Endodermal cell (in vitro differentiated cells): ENCODE measurements around the gene RHBG. TPM values are rescaled to one million over a fixed set of nuclear protein-coding genes. Genes with fewer than 3 reads are reported as not detected.

ENCODE experiments used
- DNase-seq: peaks from one replicate; pipeline ENCODE4 v3.0.0-alpha.2; 2017
- H3K27ac ChIP-seq: 2 replicates; pipeline ENCODE4 v1.5.1; 2013; ENCODE audit warnings: mild to moderate bottlenecking, low read depth, low read length, moderate library complexity
- H3K27me3 ChIP-seq: 2 replicates; pipeline ENCODE4 v1.6.1; 2013; ENCODE audit warnings: mild to moderate bottlenecking, low read length, moderate library complexity; ENCODE audit not compliant: insufficient read depth, control insufficient read depth, poor library complexity, severe bottlenecking
- H3K36me3 ChIP-seq: 2 replicates; pipeline ENCODE4 v1.7.0; 2013; ENCODE audit warnings: mild to moderate bottlenecking, low read length, moderate library complexity; ENCODE audit not compliant: control insufficient read depth, insufficient read depth
- H3K4me1 ChIP-seq: one replicate; pipeline ENCODE4 v1.7.0; 2013; ENCODE audit warnings: low read length; ENCODE audit not compliant: control insufficient read depth, insufficient read depth
- H3K4me3 ChIP-seq: 2 replicates; pipeline ENCODE4 v1.5.1; 2013; ENCODE audit warnings: mild to moderate bottlenecking, low read length, moderate library complexity
- H3K9ac ChIP-seq: 2 replicates; pipeline ENCODE4 v1.6.1; 2013; ENCODE audit warnings: mild to moderate bottlenecking, low read length, moderate library complexity; ENCODE audit not compliant: poor library complexity, severe bottlenecking; ENCODE audit errors: extremely low read depth
- H3K9me3 ChIP-seq: 2 replicates; pipeline ENCODE4 v1.6.1; 2013; ENCODE audit warnings: mild to moderate bottlenecking, low read length, moderate library complexity; ENCODE audit not compliant: control insufficient read depth
- H3K27ac Mint-ChIP-seq: 2 replicates; pipeline ENCODE4 v1.8.0; 2020; ENCODE audit warnings: mixed read lengths
- H3K27me3 Mint-ChIP-seq: 2 replicates; pipeline ENCODE4 v1.8.0; 2021; ENCODE audit warnings: mild to moderate bottlenecking, mixed read lengths; ENCODE audit not compliant: insufficient read depth
- H3K36me3 Mint-ChIP-seq: 2 replicates; pipeline ENCODE4 v1.8.0; 2020; ENCODE audit warnings: low read depth, mixed read lengths
- H3K4me1 Mint-ChIP-seq: 2 replicates; pipeline ENCODE4 v1.8.0; 2020; ENCODE audit warnings: mixed read lengths
- H3K4me3 Mint-ChIP-seq: 2 replicates; pipeline ENCODE4 v1.8.0; 2020; ENCODE audit warnings: mild to moderate bottlenecking, moderate library complexity, mixed read lengths
- H3K9me3 Mint-ChIP-seq: 2 replicates; pipeline ENCODE4 v1.8.0; 2020; ENCODE audit warnings: mild to moderate bottlenecking, mixed read lengths
- WGBS, 2 experiments: methylation state at CpG; one replicate each; pipeline versions ENCODE4 v1.1.5 to v1.1.7; 2013; ENCODE audit warnings: missing lambda C conversion rate in 2 of 2, mixed read lengths in 1 of 2; ENCODE audit not compliant: insufficient coverage in 1 of 2, insufficient read length in 1 of 2; 5-methylcytosine and 5-hydroxymethylcytosine counted together
- total RNA-seq, 2 donors: library from RNA; stranded (reverse); fragmentation: NEBNext Ultra II Directional in 1 of 2; extraction: Animal tissue kit (Norgen Biotek cat#: 25700) in 1 of 2; gene quantifications; 2 replicates in 1 of 2; 3 replicates in 1 of 2; pipeline ENCODE4 v1.2.1, GENCODE V29; 2021
- TF ChIP-seq, protein P1 (sequence below): fragments of 200-600 bp; sonication (generic); conservative IDR thresholded peaks from 2 replicates; pipeline ENCODE4 v1.5.0; 2021; ENCODE audit warnings: antibody characterized with exemption, mild to moderate bottlenecking

RHBG gene
- total RNA-seq, 2 donors from 2014 or later, result 3.9 to 4.0 TPM

DNA sequence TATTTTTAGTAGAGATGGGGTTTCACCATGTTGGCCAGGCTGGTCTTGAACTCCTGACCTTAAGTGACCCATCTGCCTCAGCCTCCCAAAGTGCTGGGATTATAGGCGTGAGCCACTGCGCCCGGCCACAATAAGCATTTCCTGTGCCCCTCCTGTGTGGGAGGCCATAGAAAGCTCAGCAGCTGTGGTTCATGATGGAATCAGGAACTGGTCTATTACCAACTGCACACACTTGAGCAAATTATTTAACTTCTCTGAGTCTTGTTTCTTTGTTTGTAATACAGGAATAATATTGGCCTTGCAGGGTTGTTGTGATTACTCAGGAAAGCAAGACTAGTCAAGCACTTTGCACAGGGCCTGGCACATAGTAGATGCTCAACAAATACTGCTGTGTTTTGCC lies 15.0 kb downstream of the RHBG start:
- no peaks in the 10 kb centered on the region for H3K9me3 ChIP-seq
- H3K9ac ChIP-seq, result no peak overlapping the region
- peaks cover 8% of the 10 kb centered on the region for H3K4me1 Mint-ChIP-seq
- H3K27me3 ChIP-seq, result peaks cover 32% of the 10 kb centered on the region
- TF ChIP-seq, protein P1, sequence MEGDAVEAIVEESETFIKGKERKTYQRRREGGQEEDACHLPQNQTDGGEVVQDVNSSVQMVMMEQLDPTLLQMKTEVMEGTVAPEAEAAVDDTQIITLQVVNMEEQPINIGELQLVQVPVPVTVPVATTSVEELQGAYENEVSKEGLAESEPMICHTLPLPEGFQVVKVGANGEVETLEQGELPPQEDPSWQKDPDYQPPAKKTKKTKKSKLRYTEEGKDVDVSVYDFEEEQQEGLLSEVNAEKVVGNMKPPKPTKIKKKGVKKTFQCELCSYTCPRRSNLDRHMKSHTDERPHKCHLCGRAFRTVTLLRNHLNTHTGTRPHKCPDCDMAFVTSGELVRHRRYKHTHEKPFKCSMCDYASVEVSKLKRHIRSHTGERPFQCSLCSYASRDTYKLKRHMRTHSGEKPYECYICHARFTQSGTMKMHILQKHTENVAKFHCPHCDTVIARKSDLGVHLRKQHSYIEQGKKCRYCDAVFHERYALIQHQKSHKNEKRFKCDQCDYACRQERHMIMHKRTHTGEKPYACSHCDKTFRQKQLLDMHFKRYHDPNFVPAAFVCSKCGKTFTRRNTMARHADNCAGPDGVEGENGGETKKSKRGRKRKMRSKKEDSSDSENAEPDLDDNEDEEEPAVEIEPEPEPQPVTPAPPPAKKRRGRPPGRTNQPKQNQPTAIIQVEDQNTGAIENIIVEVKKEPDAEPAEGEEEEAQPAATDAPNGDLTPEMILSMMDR, result no peak
- H3K36me3 Mint-ChIP-seq, result no peaks in the 10 kb centered on the region
- H3K4me1 ChIP-seq, result no peaks in the 10 kb centered on the region
- no peak overlapping the region for H3K4me3 Mint-ChIP-seq
- DNase-seq, result no peak
- no peaks in the 10 kb centered on the region for H3K9me3 Mint-ChIP-seq
- no peak overlapping the region for H3K27ac Mint-ChIP-seq
- 96% methylated on average over 3 of the region's 3 CpGs; no CpG with 5 or more reads in 1 of the 2 experiments for WGBS, 2 experiments
- H3K4me3 ChIP-seq, result no peak overlapping the region
- no peaks in the 10 kb centered on the region for H3K36me3 ChIP-seq
- peaks cover 48% of the 10 kb centered on the region for H3K27me3 Mint-ChIP-seq
- H3K27ac ChIP-seq, result no peak overlapping the region

DNA sequence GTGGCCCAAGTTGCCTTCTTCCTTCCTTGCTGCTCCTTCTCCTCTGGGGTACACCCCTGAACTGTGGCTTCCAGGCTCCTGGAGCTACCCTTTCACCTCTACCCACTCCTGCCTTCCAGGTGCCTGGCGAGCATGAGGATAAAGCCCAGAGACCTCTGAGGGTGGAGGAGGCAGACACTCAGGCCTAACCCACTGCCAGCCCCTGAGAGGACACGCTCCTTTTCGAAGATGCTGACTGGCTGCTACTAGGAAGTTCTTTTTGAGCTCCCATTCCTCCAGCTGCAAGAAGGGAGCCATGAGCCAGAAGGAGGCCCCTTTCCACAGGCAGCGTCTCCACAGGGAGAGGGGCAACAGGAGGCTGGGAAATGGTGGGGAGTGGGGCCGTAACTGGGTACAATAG lies 15.6 kb downstream of the RHBG start:
- no peaks in the 10 kb centered on the region for H3K4me1 ChIP-seq
- Mint-ChIP-seq H3K4me1 (peaks cover 8% of the 10 kb centered on the region), H3K36me3 (no peaks in the 10 kb centered on the region), H3K27me3 (peaks cover 54% of the 10 kb centered on the region), H3K27ac (no peak overlapping the region), H3K9me3 (no peaks in the 10 kb centered on the region), H3K4me3 (no peak overlapping the region)
- no peak for DNase-seq
- no peak overlapping the region for H3K9ac ChIP-seq
- H3K27ac ChIP-seq, result no peak overlapping the region
- no peaks in the 10 kb centered on the region for H3K36me3 ChIP-seq
- H3K9me3 ChIP-seq, result no peaks in the 10 kb centered on the region
- TF ChIP-seq, protein P1, result no peak
- H3K27me3 ChIP-seq, result peaks cover 39% of the 10 kb centered on the region
- H3K4me3 ChIP-seq, result no peak overlapping the region
- 93 to 94% methylated on average over 3 to 5 of the region's 5 CpGs for WGBS, 2 experiments

DNA sequence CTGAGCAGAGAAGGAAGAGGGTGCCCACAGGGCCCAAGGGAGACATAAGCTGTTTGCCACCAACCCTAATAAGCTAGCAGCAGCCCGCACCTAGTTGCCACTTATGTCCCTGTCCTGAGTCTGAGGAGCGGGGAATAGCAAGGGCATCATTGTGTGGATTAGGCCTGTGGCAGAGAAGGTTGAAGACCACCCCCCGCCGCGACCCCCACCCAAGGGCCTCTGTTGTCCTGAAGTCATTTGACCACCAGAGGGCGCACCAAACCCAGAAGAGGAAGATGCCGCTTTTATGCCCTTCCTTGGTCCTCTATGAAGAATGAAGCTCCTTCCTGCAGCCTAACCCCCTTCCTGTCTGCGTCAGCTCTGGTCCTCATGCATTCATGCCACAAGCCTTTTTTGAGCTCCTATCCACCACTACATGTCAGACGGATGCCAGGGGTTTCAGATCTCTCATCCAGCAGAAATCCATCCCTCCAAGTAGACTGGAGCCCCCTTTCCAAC lies 16.6 kb downstream of the RHBG start:
- peaks cover 48% of the 10 kb centered on the region for H3K27me3 ChIP-seq
- Mint-ChIP-seq H3K9me3 (no peaks in the 10 kb centered on the region), H3K4me3 (no peak overlapping the region), H3K27me3 (peaks cover 63% of the 10 kb centered on the region), H3K36me3 (no peaks in the 10 kb centered on the region), H3K4me1 (peaks cover 8% of the 10 kb centered on the region), H3K27ac (no peak overlapping the region)
- no peaks in the 10 kb centered on the region for H3K36me3 ChIP-seq
- peaks cover 1% of the 10 kb centered on the region for H3K4me1 ChIP-seq
- peak; percentile 89 for DNase-seq
- TF ChIP-seq, protein P1, result peak; percentile 96
- H3K9me3 ChIP-seq, result no peaks in the 10 kb centered on the region
- no peak overlapping the region for H3K27ac ChIP-seq
- WGBS, 2 experiments, result 6 to 20% methylated on average over 3 to 9 of the region's 9 CpGs
- no peak overlapping the region for H3K4me3 ChIP-seq
- no peak overlapping the region for H3K9ac ChIP-seq
